HG03135 (cell line): ENCODE measurements around the gene TACC2.

ENCODE experiments used
- ATAC-seq: cut with Tn5 transposase; IDR thresholded peaks from one replicate; pipeline ENCODE4 v1.9.1; 2021; ENCODE audit warnings: mild to moderate bottlenecking, moderate library complexity; ENCODE audit not compliant: unreplicated experiment

The TACC2 gene

DNA sequence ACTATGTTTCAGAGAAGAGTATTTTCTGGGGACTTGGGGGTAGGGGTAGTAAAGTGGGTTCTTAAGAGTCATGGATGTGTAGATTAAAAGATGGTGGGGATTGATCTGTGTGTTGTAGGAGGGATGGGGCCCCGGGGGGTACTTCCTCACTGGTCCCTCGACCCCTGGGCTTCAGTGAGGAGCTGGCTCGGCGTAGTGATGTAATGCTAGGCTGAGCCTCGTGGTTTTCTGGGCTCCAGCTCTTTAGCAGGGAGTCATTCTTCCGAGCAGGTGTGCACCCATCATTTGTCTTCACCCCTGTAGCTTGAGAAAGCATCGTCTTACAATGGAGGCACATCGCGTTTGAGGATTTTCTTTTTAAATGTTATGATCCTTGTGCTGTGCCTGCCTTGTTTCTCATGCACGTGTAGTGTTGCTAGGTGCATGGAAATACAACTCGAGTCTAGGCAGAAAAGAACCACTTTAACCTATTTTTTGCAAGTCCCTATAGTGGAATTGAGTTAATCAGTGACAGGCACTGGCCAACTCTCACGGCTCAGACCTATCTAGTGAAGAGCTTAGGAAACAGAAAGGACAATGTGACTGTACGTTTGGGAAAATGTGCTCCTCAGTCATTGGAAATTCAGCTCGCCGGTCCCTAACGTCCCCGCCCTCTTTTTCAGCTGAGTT, 176.0 kb downstream of the TACC2 start:
- ATAC-seq = no peak

- ATAC-seq = no peak
Observed at GRCh38 chr10:122165484-122166276, 176.7 kb downstream of the TACC2 start.

DNA sequence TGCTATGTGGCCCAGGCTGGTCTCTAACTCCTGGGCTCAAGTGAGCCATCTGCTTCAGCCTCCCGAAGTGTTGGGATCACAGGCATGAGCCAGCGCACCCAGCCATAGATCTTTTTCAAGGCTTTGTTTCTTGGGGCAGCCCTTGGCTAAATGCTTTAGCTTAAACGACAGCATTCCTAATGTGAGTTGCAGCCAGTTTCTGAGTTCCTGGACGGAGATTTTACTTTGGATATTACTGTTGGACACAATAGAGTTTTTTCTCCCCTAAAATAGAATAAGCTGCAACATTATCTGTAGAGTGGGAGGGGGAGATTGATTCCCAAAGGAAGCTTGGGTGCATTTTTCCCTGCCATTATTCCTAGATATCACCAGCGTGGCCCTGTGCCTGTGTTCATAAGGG, 179.1 kb downstream of the TACC2 start:
- ATAC-seq = no peak

- no peak for ATAC-seq
Observed at GRCh38 chr10:122168598-122169394, 179.8 kb downstream of the TACC2 start.

DNA sequence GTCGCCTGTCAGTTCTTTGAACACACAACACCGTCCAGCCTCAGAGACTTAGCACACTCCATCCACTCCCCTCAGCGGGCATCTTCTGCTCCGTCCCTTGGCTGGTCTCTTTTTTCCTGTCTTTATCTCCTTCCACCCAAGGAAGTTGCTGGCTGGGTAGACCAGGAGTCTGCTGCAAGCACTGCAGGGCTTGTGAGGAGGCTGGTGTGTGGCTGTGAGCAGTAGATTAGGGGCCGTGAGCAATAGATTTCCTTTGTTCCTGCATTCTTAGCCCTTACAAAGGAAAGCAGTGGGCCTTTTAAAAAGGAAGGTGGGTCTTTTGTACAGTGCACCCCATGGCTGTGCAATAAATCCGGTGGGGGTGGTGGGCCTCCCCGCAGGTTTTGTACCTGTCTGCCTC, 181.8 kb downstream of the TACC2 start:
- ATAC-seq = no peak

- ATAC-seq = no peak
Observed at GRCh38 chr10:122171302-122172075, 182.5 kb downstream of the TACC2 start.

DNA sequence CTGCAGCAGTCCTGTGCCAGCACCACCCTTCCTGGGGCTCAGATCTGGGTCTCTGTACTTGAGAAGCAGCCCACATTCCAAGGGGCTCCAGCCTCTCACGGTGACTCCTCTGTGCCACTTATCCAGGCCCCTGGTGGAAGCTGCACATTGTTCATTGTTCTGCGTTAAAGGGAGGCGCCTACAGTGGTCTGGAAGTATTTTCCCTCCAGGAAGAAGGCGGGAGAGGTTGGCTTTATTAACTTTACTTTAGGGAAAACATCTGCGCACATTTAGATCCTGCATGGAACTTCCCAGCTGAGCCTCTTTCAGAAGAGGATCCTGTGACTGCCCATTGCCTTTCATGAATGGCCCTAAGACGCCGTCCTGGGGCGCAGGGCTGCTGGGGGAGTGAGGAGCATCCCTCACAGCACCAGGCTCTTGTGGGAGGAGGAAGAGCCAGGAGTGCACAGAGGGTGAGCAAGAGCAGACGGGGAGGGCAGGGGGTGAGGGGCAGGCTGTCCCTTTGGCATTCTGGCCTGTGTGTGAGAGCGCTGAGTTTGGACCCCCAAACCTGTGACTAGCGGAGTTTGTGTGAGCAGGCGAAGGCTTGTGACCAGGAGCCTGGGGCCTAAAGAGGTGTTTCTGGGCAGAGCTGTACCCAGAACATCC, 183.5 kb downstream of the TACC2 start:
- ATAC-seq = no peak

- no peak for ATAC-seq
Observed at GRCh38 chr10:122173337-122173736, 184.4 kb downstream of the TACC2 start.

GRCh38 chr10:122173766-122174435, 184.9 kb downstream of the TACC2 start:
- no peak for ATAC-seq

DNA sequence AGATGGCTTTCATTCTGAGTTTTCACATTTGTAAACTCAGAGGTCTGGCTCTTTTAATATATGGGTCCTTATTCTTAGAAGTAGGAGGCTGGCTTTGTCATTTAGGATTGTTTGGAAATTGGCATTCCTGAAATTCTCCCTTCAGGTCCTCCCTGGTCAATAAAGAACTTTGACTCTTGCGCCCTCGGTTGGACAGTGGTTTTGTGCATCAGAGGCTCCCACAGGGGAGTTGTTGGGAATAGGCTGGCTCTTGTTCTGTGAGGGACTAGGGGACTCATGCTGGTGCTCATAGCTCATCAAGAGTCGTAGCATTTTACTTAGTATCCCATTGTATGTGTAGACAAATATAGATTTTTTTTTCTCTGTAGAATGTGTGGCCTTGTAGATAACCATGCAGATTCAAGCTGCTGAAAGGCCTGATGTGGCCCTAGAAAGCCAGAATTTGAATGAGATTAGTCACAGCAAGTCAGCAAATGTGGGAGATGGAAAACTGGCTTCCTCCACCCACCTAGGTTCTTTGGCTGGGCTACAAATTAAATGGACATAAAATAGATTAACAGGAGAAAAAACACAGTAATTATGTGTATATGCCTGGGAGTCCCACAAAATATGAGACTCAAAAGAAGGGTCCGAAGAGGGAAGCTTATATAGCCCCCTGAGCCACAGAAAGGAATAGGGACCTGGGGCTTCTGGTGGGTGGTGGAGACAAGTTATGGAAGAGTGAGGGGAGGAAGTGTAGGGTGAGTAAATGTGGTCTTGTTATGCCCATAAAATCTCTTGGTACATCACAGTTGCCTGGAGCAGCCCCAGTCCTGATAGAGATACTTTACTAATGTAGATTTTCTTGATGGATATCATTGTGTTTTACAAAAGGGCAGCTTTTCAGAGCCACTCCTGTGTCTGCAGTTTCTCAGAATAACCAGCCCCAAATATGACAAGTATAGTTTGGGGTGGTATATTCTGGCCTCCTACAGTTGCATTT, 187.6 kb downstream of the TACC2 start:
- ATAC-seq = no peak

DNA sequence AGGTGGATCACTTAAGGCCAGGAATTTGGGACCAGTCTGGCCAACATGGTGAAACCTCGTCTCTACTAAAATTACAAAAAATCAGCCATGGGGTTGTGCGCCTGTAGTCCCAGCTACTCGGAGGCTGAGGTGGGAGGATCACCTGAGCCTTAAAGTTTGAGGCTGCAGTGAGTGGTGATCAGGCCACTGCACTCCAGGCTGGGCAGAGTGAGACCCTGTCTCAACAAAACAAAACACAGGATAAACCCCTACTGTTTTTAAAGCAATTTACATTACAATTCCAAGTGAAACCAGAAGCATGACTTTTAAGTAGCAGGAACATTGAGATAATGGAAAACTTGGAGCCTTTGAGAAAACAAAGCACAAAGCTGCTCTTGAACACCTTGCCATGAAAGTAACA, 189.7 kb downstream of the TACC2 start:
- ATAC-seq = no peak

DNA sequence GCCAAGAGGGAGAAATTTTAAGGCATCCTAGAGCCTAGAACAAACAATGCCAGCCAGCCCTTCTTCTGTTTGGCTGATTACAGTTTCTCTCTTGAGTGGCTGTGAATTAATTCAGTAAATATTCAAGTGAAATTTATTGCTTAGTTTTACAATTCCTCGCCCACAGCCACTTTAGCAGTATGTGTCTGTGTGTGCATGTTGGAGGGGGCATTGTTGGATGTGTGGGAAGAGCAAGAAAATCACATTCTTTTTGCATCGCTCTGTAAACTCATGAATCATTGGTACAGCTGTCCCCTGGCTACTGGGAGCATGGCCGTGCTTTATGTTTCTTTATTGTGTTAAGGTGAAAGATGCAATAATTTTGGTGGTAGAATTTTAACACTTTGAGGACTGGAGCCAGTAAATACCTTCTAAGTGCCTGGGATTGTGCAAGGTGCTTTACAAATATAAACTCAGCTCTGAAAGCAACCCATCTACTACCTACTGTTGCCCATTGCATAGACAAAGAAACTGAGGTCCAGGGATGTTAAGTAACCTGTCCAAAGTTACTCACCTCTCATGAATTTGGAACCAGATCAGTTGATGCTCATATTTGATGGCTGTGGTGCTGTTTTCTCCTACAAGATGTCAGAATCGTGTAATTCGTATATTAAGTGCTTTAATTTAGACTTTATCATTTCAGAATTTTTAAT, 192.2 kb downstream of the TACC2 start:
- no peak for ATAC-seq

DNA sequence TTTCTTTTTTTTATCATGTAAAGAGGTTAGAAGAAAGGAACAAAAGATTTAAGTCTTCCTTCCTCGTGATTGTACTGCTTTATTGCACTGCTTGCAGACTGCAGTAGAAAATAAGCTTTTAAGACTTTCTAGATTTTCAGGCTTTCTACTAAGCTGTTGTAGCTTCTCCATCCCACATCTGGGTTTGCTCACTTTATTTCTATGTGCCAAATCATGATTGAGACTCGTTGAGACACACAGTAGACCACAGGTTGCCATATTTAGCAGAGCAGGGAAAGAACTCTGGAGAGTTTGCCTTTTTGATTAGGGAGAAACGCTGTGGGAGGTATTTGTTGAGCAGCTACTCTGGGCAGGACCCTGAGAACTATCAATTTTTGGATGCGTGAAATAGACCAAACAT, 192.9 kb downstream of the TACC2 start:
- ATAC-seq = no peak

- ATAC-seq = no peak
Observed at GRCh38 chr10:122182308-122182707, 193.3 kb downstream of the TACC2 start.

DNA sequence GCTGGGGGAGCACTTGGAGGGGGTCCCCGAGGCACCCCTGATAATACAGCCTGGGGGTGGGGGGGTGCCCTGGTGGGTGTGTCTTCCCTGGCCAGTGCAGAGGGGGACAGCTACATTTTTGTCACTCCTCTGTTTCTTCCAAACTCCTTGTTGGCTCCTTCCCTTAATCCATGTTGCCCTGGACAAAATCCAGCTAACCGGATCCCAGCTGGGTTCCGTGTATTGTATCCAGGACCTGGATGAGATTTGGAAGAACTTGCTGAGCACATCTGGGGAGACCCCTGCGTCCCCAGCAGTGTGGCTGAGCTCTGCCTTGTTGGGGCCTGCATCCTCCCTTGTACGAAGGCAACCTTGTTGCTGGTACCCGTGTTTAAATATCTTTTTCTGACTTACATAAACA, 195.3 kb downstream of the TACC2 start:
- ATAC-seq = no peak

DNA sequence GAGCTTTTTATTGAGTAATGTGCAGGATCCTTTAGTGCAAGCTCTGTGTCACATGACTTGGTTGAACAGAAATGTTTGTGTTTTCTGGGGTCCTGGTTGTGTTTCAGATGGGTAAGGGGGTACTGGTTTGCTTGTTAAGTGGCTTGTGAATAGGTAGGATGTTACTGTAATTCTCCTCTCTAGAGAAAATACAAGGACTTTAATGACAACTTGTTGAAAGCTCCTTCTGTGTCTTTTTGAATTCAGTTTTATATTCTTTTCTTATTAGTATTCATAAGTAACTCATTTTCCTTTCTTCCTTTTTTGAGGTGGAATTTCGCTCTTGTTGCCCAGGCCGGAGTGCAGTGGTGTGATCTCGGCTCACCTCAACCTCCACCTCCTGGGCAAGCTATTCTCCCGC, 196.7 kb downstream of the TACC2 start:
- no peak for ATAC-seq

GRCh38 chr10:122186816-122187810, 198.2 kb downstream of the TACC2 start:
- no peak for ATAC-seq
